Measurements from ENCODE around the gene LTV1. TPM values are rescaled to one million over a fixed set of nuclear protein-coding genes. Genes with fewer than 3 reads are reported as not detected.
A peak's percentile ranks its signal among the peaks of the same experiment; 100 is the strongest.

The LTV1 gene
- total and polyA plus RNA-seq, 2 donors (not counting 3 experiments of a cell fraction or from before 2014, with no cell fraction given) = 5.2 to 26.9 TPM

- H3K9me3 ChIP-seq (replicated peaks; ENCODE audit: control insufficient read depth, insufficient read depth, low read length) = no peaks in the 10 kb centered on the region
- H3K27ac ChIP-seq (ENCODE audit: insufficient read depth, low read depth, low read length) = peak overlapping the region; percentile 93
- H3K4me3 ChIP-seq (replicated peaks in 1 of 3; ENCODE audit: insufficient read depth in 1 of 3, low read depth in 1 of 3, low read length in 3 of 3) = no peak overlapping the region
- ChIA-PET POLR2A (interaction anchor here (0.8 to 3.1 kb wide), 3 partner anchors 20 to 146 kb away, joined by 3 to 11 read pairs (median 3); partner anchors contain the start of genes LTV1 and PHACTR2), CTCF (interaction anchor here (0.8 to 4.6 kb wide), 7 partner anchors 8 to 248 kb away, joined by 3 to 34 read pairs (median 5); no protein-coding TSS in a partner anchor)
- H2AFZ ChIP-seq (ENCODE audit: low read depth, low read length) = no peak overlapping the region
- no peaks in the 10 kb centered on the region for H3K27me3 ChIP-seq (ENCODE audit: control insufficient read depth in 2 of 2, insufficient read depth in 2 of 2, low read length in 2 of 2)
- peak overlapping the region; percentile 70 for H3K9ac ChIP-seq (replicated peaks; ENCODE audit: extremely low read depth, insufficient read depth, low read length)
- no peaks in the 10 kb centered on the region for H3K36me3 ChIP-seq (ENCODE audit: control insufficient read depth in 2 of 2, extremely low read depth in 1 of 2, insufficient read depth in 2 of 2, low read length in 2 of 2)
- H3K9me1 ChIP-seq (replicated peaks; ENCODE audit: control insufficient read depth, extremely low read depth, insufficient read depth, low read length) = no peaks in the 10 kb centered on the region
- no peaks in the 10 kb centered on the region for H4K20me1 ChIP-seq (replicated peaks; ENCODE audit: control insufficient read depth, extremely low read depth, insufficient read depth, low read length)
- peak; percentile 84 for DNase-seq (ENCODE audit: low read depth, low spot score)
- no TSS peak for BruUV-seq (replicated peaks)
- FAIRE-seq = peak; percentile 89
- peaks cover 54% of the 10 kb centered on the region for H3K4me1 ChIP-seq (ENCODE audit: control insufficient read depth, extremely low read depth, insufficient read depth, low read length)
- dilution Hi-C loops (cut with MboI; ENCODE audit: extremely low pct_ligation_motif_present, low sequenced_read_pairs) (no loop called here), intact Hi-C loops (cut with micrococcal nuclease) (loop anchor here (1.0 to 2.0 kb wide), 6 partner anchors 44 to 245 kb away; no protein-coding TSS in a partner anchor)
- H3K4me2 ChIP-seq (ENCODE audit: insufficient read depth, low read length) = peak overlapping the region; percentile 78
- no peak for TF ChIP-seq EZH2 (IDR thresholded peaks at IDR 0.05; ENCODE audit: borderline replicate concordance, low read depth, low read length, severe bottlenecking)
- TF ChIP-seq POLR2AphosphoS5 (IDR thresholded peaks at IDR 0.05; ENCODE audit: insufficient read depth, low read depth, low read length) = peak; percentile 92
- TF ChIP-seq FOS (IDR thresholded peaks at IDR 0.05; ENCODE audit: borderline replicate concordance, insufficient read depth, low read length) = peak; percentile 99
- TF ChIP-seq CTCF (IDR thresholded peaks at IDR 0.05; ENCODE audit: extremely low read depth in 1 of 2, insufficient read depth in 1 of 2, low read depth in 1 of 2, low read length in 2 of 2) = no peak
- TF ChIP-seq GATA2 (IDR thresholded peaks at IDR 0.05; ENCODE audit: insufficient read depth, insufficient read length, low read depth, low read length) = peak; percentile 94
- no peak for TF ChIP-seq MYC (IDR thresholded peaks at IDR 0.05; ENCODE audit: low read depth, low read length)
- TF ChIP-seq, protein P1, sequence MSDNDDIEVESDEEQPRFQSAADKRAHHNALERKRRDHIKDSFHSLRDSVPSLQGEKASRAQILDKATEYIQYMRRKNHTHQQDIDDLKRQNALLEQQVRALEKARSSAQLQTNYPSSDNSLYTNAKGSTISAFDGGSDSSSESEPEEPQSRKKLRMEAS (IDR thresholded peaks at IDR 0.05; ENCODE audit: insufficient read depth, insufficient read length) = no peak
- TF ChIP-seq POLR2A (IDR thresholded peaks at IDR 0.05; ENCODE audit: low read depth, low read length) = peak; percentile 52
- TF ChIP-seq JUN (IDR thresholded peaks at IDR 0.05; ENCODE audit: borderline replicate concordance, insufficient read depth, insufficient read length, low read depth) = peak; percentile 91
- no peaks in the 10 kb centered on the region for H3K79me2 ChIP-seq (ENCODE audit: control insufficient read depth, insufficient read depth, low read length)
These were observed 19.6 kb upstream of the LTV1 start for GRCh38 chr6:143823548-143823947.

Measured in endothelial cell of umbilical vein (primary cell).